SK-N-SH (cell line): Measurements from ENCODE around the gene PCYT2. TPM values are rescaled to one million over a fixed set of nuclear protein-coding genes. Genes with fewer than 3 reads are reported as not detected.

Source experiments
- CTCF ChIA-PET: fragments of 300-600, 350-600 bp; formaldehyde crosslinking; extraction: SDS; loops from one replicate; lab custom pipeline; 2021; lab: Yijun Ruan, JAX
- POLR2A ChIA-PET: fragments of 350-600 bp; sonication (Branson Sonifier 250); formaldehyde crosslinking; extraction: SDS; loops from one replicate; lab custom pipeline; 2020; ENCODE audit warnings: antibody characterized with exemption, inconsistent platforms; lab: Yijun Ruan, JAX
- DNase-seq: peaks from one replicate; pipeline ENCODE4 v3.0.0; 2012
- H2AFZ ChIP-seq: fragments of 200-600 bp; sonication (generic); 2 replicates; pipeline ENCODE4 v1.8.1; 2016; ENCODE audit warnings: antibody characterized with exemption, mild to moderate bottlenecking, low read depth
- H3F3A ChIP-seq: fragments of 200-600 bp; sonication (generic); replicated peaks from 2 replicates; pipeline ENCODE3; 2016; ENCODE audit warnings: antibody characterized with exemption, mild to moderate bottlenecking; ENCODE audit not compliant: insufficient read depth
- H3K27ac ChIP-seq, 2 experiments: fragments of 200-500 bp in 1 of 2; fragments of 200-600 bp in 1 of 2; sonication (Bioruptor generic) in 1 of 2; sonication (generic), shearing (Covaris generic) in 1 of 2; 2 replicates each; pipeline versions ENCODE4 v1.5.1 to v1.6.1; 2014 to 2016; ENCODE audit warnings: low read depth in 2 of 2, inconsistent platforms in 1 of 2, low read length in 1 of 2, mild to moderate bottlenecking in 1 of 2, mixed read lengths in 1 of 2
- H3K27me3 ChIP-seq: fragments of 200-600 bp; sonication (generic), shearing (Covaris generic); 2 replicates; pipeline ENCODE4 v1.6.1; 2016; ENCODE audit warnings: mixed run types; ENCODE audit not compliant: insufficient read depth
- H3K36me3 ChIP-seq, 2 experiments: fragments of 200-500 bp in 1 of 2; fragments of 200-600 bp in 1 of 2; sonication (Bioruptor generic) in 1 of 2; sonication (generic) in 1 of 2; replicated peaks in 1 of 2; 2 replicates each; pipeline versions ENCODE3 to v1.5.1; 2014 to 2016; ENCODE audit warnings: low read length in 1 of 2, mild to moderate bottlenecking in 1 of 2; ENCODE audit not compliant: insufficient read depth in 2 of 2, control insufficient read depth in 1 of 2
- H3K4me1 ChIP-seq, 2 experiments: fragments of 200-500 bp in 1 of 2; fragments of 200-600 bp in 1 of 2; sonication (Bioruptor generic) in 1 of 2; sonication (generic), shearing (Covaris generic) in 1 of 2; 2 replicates each; pipeline versions ENCODE4 v1.5.1 to v1.6.1; 2014 to 2016; ENCODE audit warnings: low read depth in 1 of 2, low read length in 1 of 2, mixed run types in 1 of 2; ENCODE audit not compliant: insufficient read depth in 2 of 2, control insufficient read depth in 1 of 2
- H3K4me2 ChIP-seq: fragments of 200-600 bp; sonication (generic), shearing (Covaris generic); 2 replicates; pipeline ENCODE4 v1.6.1; 2017; ENCODE audit warnings: mixed run types
- H3K4me3 ChIP-seq, 2 experiments: fragments of 200-500 bp in 1 of 2; fragments of 200-600 bp in 1 of 2; sonication (Bioruptor generic) in 1 of 2; sonication (generic), shearing (Covaris generic) in 1 of 2; 2 replicates each; pipeline versions ENCODE4 v1.5.1 to v1.8.1; 2014 to 2016; ENCODE audit warnings: low read depth in 2 of 2, inconsistent platforms in 1 of 2, low read length in 1 of 2, mild to moderate bottlenecking in 1 of 2, mixed read lengths in 1 of 2, moderate library complexity in 1 of 2
- H3K79me2 ChIP-seq: fragments of 200-600 bp; sonication (generic); 2 replicates; pipeline ENCODE4 v1.8.1; 2017; ENCODE audit warnings: mild to moderate bottlenecking; ENCODE audit not compliant: insufficient read depth
- H3K9ac ChIP-seq: fragments of 200-600 bp; sonication (generic); 2 replicates; pipeline ENCODE4 v1.6.1; 2017; ENCODE audit warnings: mixed run types
- H3K9me2 ChIP-seq: fragments of 200-600 bp; sonication (generic); 2 replicates; pipeline ENCODE4 v1.6.1; 2017; ENCODE audit warnings: mixed run types
- H3K9me3 ChIP-seq: fragments of 200-600 bp; sonication (generic); 2 replicates; pipeline ENCODE4 v1.6.1; 2017; ENCODE audit warnings: mixed run types, mild to moderate bottlenecking, moderate library complexity
- H4K20me1 ChIP-seq: fragments of 200-600 bp; sonication (generic); 2 replicates; pipeline ENCODE4 v1.6.1; 2017; ENCODE audit warnings: mild to moderate bottlenecking, mixed run types; ENCODE audit not compliant: insufficient read depth
- CTCF ChIP-seq: fragments of 200-600 bp; sonication (generic); IDR thresholded peaks from 2 replicates; pipeline ENCODE4 v1.6.1; 2017; ENCODE audit warnings: antibody characterized with exemption, mild to moderate bottlenecking, moderate library complexity
- ELF1 ChIP-seq: IDR thresholded peaks from 2 replicates; pipeline ENCODE4 v1.4.0; 2012
- EZH2phosphoT487 ChIP-seq: fragments of 200-600 bp; sonication (generic); IDR thresholded peaks from 2 replicates; pipeline ENCODE4 v1.6.1; 2017; ENCODE audit warnings: low read depth, mixed run types, mild to moderate bottlenecking, antibody characterized with exemption, moderate library complexity, borderline replicate concordance
- GABPA ChIP-seq: IDR thresholded peaks from 2 replicates; pipeline ENCODE4 v1.4.0; 2012; ENCODE audit warnings: low read depth, mild to moderate bottlenecking
- IRF3 ChIP-seq: fragments of 150-350 bp; IDR thresholded peaks from 2 replicates; pipeline ENCODE4 v1.6.1; 2016; ENCODE audit warnings: mild to moderate bottlenecking, low read depth, low read length
- JUND ChIP-seq: IDR thresholded peaks from 2 replicates; pipeline ENCODE4 v1.4.0; 2012
- MAX ChIP-seq: IDR thresholded peaks from 2 replicates; pipeline ENCODE4 v1.4.0; 2012; ENCODE audit warnings: low read depth
- MEF2A ChIP-seq: IDR thresholded peaks from 2 replicates; pipeline ENCODE4 v1.4.0; 2012; ENCODE audit warnings: low read depth, borderline replicate concordance
- NFIC ChIP-seq: IDR thresholded peaks from 2 replicates; pipeline ENCODE4 v1.4.0; 2012; ENCODE audit warnings: borderline replicate concordance
- NRF1 ChIP-seq: IDR thresholded peaks from 2 replicates; pipeline ENCODE4 v1.6.1; 2012; ENCODE audit warnings: low read depth, mild to moderate bottlenecking, low read length
- PBX3 ChIP-seq: IDR thresholded peaks from 2 replicates; pipeline ENCODE4; 2012
- RXRA ChIP-seq: IDR thresholded peaks from 2 replicates; pipeline ENCODE4 v1.4.0; 2012; ENCODE audit warnings: low read depth, mild to moderate bottlenecking, borderline replicate concordance
- SIN3A ChIP-seq: IDR thresholded peaks from 2 replicates; pipeline ENCODE4 v1.6.1; 2012; ENCODE audit warnings: low read depth, mild to moderate bottlenecking, low read length, moderate library complexity, borderline replicate concordance
- TAF1 ChIP-seq: IDR thresholded peaks from 2 replicates; pipeline ENCODE4 v1.6.1; 2012; ENCODE audit warnings: low read depth, mild to moderate bottlenecking, low read length, moderate library complexity, borderline replicate concordance
- TCF12 ChIP-seq: IDR thresholded peaks from 2 replicates; pipeline ENCODE4 v1.4.0; 2012
- USF1 ChIP-seq: IDR thresholded peaks from 2 replicates; pipeline ENCODE4 v1.4.0; 2012; ENCODE audit warnings: low read depth, borderline replicate concordance
- USF2 ChIP-seq: fragments of 150-350 bp; IDR thresholded peaks from 2 replicates; pipeline ENCODE4 v1.6.1; 2017; ENCODE audit warnings: antibody characterized with exemption, low read length, low read depth, borderline replicate concordance
- WGBS: methylation state at CpG from one replicate; pipeline ENCODE4 v1.1.6; 2017; ENCODE audit warnings: low lambda C conversion rate; 5-methylcytosine and 5-hydroxymethylcytosine counted together
- polyA plus RNA-seq, 3 experiments: library from polyadenylated mRNA; depleted of rRNA; stranded (reverse); fragments of >200 nt; gene quantifications; 2 replicates each; pipeline ENCODE4 v1.2.3, GENCODE V29; 2012

Gene PCYT2
- polyA plus RNA-seq, 1 of the 3 experiments (the other 2 are of a cell fraction): 46.2 TPM

- POLR2A ChIA-PET: no interaction called here
- Histone ChIP-seq H3K9me2 (no peaks in the 10 kb centered on the region), H3K79me2 (no peaks in the 10 kb centered on the region), H3K4me3 (no peak overlapping the region), H3K9me3 (no peaks in the 10 kb centered on the region), H3K4me2 (no peak overlapping the region), H4K20me1 (peaks cover 5% of the 10 kb centered on the region; the same call in 1 of the 2 replicates), H3K36me3 (peaks cover 10 to 62% of the 10 kb centered on the region in 2 experiments), H3K9ac (no peak overlapping the region), H3K4me1 (peaks cover 0 to 10% of the 10 kb centered on the region in 2 experiments; a peak in 1 of 4 replicates), H3K27ac (no peak overlapping the region), H3K27me3 (no peaks in the 10 kb centered on the region), H2AFZ (no peak overlapping the region), H3F3A (peaks cover 17% of the 10 kb centered on the region)
- no peak for TF ChIP-seq SIN3A
- TF ChIP-seq TAF1: no peak
- no peak for TF ChIP-seq RXRA
- no peak for TF ChIP-seq TCF12
- TF ChIP-seq CTCF: no peak
- TF ChIP-seq EZH2phosphoT487: no peak
- DNase-seq: no peak
- 95% methylated on average over 7 of the region's 10 CpGs for WGBS
- CTCF ChIA-PET: interaction anchor here (0.6 to 2.3 kb wide), 3 partner anchors 11 to 56 kb away, joined by 3 to 8 read pairs (median 3); partner anchors contain the start of gene SIRT7
These were observed 7.8 kb downstream of the PCYT2 start for GRCh38 chr17:81903415-81903831.

- Histone ChIP-seq H3K36me3 (peaks cover 9 to 62% of the 10 kb centered on the region in 2 experiments), H3K9ac (no peak overlapping the region), H3K9me3 (no peaks in the 10 kb centered on the region), H3K4me1 (peaks cover 3 to 10% of the 10 kb centered on the region in 2 experiments; a peak in 1 of 4 replicates), H3F3A (peaks cover 23% of the 10 kb centered on the region), H3K79me2 (no peaks in the 10 kb centered on the region), H3K27me3 (no peaks in the 10 kb centered on the region), H2AFZ (no peak overlapping the region), H3K27ac (no peak overlapping the region), H4K20me1 (peaks cover 8% of the 10 kb centered on the region; the same call in 1 of the 2 replicates), H3K4me2 (0 out of 2 replicates have a peak overlapping the region, but pooled peaks have one; percentile 57), H3K4me3 (no peak overlapping the region), H3K9me2 (no peaks in the 10 kb centered on the region)
- WGBS: 86% methylated on average over 36 of the region's 47 CpGs
- ChIA-PET CTCF (interaction anchor here (0.6 to 2.3 kb wide), 4 partner anchors 10 to 57 kb away, joined by 3 to 9 read pairs (median 6); partner anchors contain the start of gene SIRT7), POLR2A (interaction anchor here (1.2 kb wide), 1 partner anchor 23 kb away, joined by 4 read pairs; no protein-coding TSS in a partner anchor)
- no peak for TF ChIP-seq JUND
- no peak for TF ChIP-seq USF2
- TF ChIP-seq NRF1: no peak
- no peak for TF ChIP-seq SIN3A
- TF ChIP-seq MAX: no peak
- TF ChIP-seq MEF2A: no peak
- TF ChIP-seq USF1: no peak
- TF ChIP-seq GABPA: no peak
- TF ChIP-seq TAF1: no peak
- TF ChIP-seq PBX3: no peak
- TF ChIP-seq IRF3: no peak
- no peak for TF ChIP-seq ELF1
- TF ChIP-seq NFIC: no peak
- DNase-seq: peak; percentile 51
These were observed 8.4 kb downstream of the PCYT2 start for GRCh38 chr17:81902653-81903414.
